ENCODE measurements around the gene C13orf42. TPM values are rescaled to one million over a fixed set of nuclear protein-coding genes. Genes with fewer than 3 reads are reported as not detected.

C13orf42 gene
- total RNA-seq, 1 donor from 2014 or later = not detected

DNA sequence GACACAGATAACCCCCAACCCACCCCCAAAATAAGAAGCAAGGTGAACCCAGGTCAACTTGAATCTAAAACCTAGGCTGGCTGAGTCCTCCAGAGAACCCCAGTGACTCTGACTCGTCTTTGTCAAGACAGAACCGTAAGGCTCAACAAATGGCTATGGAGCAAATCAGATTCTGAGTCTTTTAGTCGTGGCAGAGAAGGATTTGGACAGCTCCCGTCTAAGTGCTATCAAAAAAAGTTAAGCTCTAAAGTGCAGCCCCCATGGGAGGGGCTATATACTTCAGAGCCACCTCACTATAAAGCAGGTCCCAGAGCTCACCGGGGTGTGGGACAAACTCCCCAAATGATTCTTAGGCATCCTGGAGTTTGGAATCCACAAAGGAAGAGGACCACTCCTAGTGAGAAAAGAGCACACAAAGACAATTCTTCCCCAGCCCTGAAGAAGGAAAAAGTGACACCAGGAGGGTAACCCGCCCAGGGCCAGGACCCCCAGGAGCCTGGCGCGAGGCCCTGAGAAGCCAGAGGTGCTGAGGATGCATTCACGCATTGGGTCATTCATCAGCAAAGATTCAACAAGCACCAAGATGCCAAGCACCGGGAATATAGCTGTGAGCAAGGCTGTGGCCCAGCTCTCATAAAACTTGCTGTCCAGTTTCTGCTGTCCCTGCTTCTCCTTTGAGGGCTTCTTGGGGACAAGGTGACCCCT lies 25.4 kb upstream of the C13orf42 start:
- H3K27ac Mint-ChIP-seq = no peak overlapping the region
- H3K4me1 Mint-ChIP-seq = no peaks in the 10 kb centered on the region
- H3K9me3 Mint-ChIP-seq = peaks cover 2% of the 10 kb centered on the region
- H3K4me3 Mint-ChIP-seq = no peak overlapping the region
- ATAC-seq (ENCODE audit: low read depth) = no peak
- CTCF ChIA-PET = interaction anchor here (1.1 kb wide), 1 partner anchor 11 kb away, joined by 4 read pairs; no protein-coding TSS in a partner anchor
- no peak for DNase-seq
- POLR2A ChIA-PET = no interaction called here
- TF ChIP-seq, protein P1, sequence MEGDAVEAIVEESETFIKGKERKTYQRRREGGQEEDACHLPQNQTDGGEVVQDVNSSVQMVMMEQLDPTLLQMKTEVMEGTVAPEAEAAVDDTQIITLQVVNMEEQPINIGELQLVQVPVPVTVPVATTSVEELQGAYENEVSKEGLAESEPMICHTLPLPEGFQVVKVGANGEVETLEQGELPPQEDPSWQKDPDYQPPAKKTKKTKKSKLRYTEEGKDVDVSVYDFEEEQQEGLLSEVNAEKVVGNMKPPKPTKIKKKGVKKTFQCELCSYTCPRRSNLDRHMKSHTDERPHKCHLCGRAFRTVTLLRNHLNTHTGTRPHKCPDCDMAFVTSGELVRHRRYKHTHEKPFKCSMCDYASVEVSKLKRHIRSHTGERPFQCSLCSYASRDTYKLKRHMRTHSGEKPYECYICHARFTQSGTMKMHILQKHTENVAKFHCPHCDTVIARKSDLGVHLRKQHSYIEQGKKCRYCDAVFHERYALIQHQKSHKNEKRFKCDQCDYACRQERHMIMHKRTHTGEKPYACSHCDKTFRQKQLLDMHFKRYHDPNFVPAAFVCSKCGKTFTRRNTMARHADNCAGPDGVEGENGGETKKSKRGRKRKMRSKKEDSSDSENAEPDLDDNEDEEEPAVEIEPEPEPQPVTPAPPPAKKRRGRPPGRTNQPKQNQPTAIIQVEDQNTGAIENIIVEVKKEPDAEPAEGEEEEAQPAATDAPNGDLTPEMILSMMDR (IDR thresholded peaks at IDR 0.05) = no peak
- peaks cover 10% of the 10 kb centered on the region for H3K27me3 Mint-ChIP-seq
- H3K36me3 Mint-ChIP-seq (ENCODE audit: low read depth) = no peaks in the 10 kb centered on the region
- intact Hi-C loops (cut with micrococcal nuclease) = no loop called here

- ChIA-PET POLR2A (no interaction called here), CTCF (no interaction called here)
- TF ChIP-seq, protein P1 (IDR thresholded peaks at IDR 0.05) = no peak
- Mint-ChIP-seq H3K27ac (no peak overlapping the region), H3K36me3 (ENCODE audit: low read depth) (no peaks in the 10 kb centered on the region), H3K27me3 (peaks cover 10% of the 10 kb centered on the region), H3K4me3 (no peak overlapping the region), H3K4me1 (no peaks in the 10 kb centered on the region), H3K9me3 (peaks cover 6% of the 10 kb centered on the region)
- intact Hi-C loops (cut with micrococcal nuclease) = no loop called here
- ATAC-seq (ENCODE audit: low read depth) (no peak), DNase-seq (no peak)
Measured at GRCh38 chr13:51134763-51135365, 23.8 kb upstream of the C13orf42 start.

- Mint-ChIP-seq H3K36me3 (ENCODE audit: low read depth) (no peaks in the 10 kb centered on the region), H3K9me3 (peaks cover 8% of the 10 kb centered on the region), H3K4me3 (no peak overlapping the region), H3K27me3 (peaks cover 2% of the 10 kb centered on the region), H3K4me1 (peaks cover 3% of the 10 kb centered on the region), H3K27ac (no peak overlapping the region)
- no peak for DNase-seq
- intact Hi-C loops (cut with micrococcal nuclease) = no loop called here
- POLR2A ChIA-PET = no interaction called here
- CTCF ChIA-PET = interaction anchor here (2.6 kb wide), 1 partner anchor 155 kb away, joined by 8 read pairs; no protein-coding TSS in a partner anchor
- TF ChIP-seq, protein P1 (IDR thresholded peaks at IDR 0.05) = no peak
- ATAC-seq (ENCODE audit: low read depth) = no peak
Measured at GRCh38 chr13:51130348-51130747, 19.3 kb upstream of the C13orf42 start.

GRCh38 chr13:51125495-51126226 lies 14.6 kb upstream of the C13orf42 start:
- no peak for DNase-seq

More at GRCh38 chr13:51125495-51126226, 14.6 kb upstream of the C13orf42 start:
- TF ChIP-seq, protein P1 (IDR thresholded peaks at IDR 0.05) = no peak
- POLR2A ChIA-PET = no interaction called here
- CTCF ChIA-PET = interaction anchor here (0.6 to 7.3 kb wide), 23 partner anchors 11 to 1002 kb away, joined by 3 to 133 read pairs (median 3); partner anchors contain the start of gene C13orf42
- ATAC-seq (ENCODE audit: low read depth) = peak; percentile 75
- Mint-ChIP-seq H3K9me3 (peaks cover 6% of the 10 kb centered on the region), H3K4me3 (no peak overlapping the region), H3K4me1 (peaks cover 3% of the 10 kb centered on the region), H3K36me3 (ENCODE audit: low read depth) (no peaks in the 10 kb centered on the region), H3K27ac (no peak overlapping the region), H3K27me3 (peaks cover 15% of the 10 kb centered on the region)
- intact Hi-C loops (cut with micrococcal nuclease) = loop anchor here (1.0 to 10.0 kb wide), 6 partner anchors 161 to 1079 kb away; no protein-coding TSS in a partner anchor
